Naive thymus-derived CD4-positive, alpha-beta T cell (primary cell): ENCODE results near the gene RGS6. TPM values are rescaled to one million over a fixed set of nuclear protein-coding genes. Genes with fewer than 3 reads are reported as not detected.

Experiments
- ATAC-seq: fragments of 150-1000 bp; cut with Tn5 transposase; 2 replicates; pipeline ENCODE4 v1.10.0; 2021; ENCODE audit warnings: mild to moderate bottlenecking, moderate library complexity
- CTCF ChIA-PET: fragments of 350-600 bp; sonication (Branson Sonifier 250); formaldehyde crosslinking; loops from one replicate; lab custom pipeline; 2021; ENCODE audit warnings: antibody characterized with exemption; lab: Charles Lee
- POLR2A ChIA-PET: fragments of 350-600 bp; sonication (Branson Sonifier 250); formaldehyde crosslinking; loops from one replicate; lab custom pipeline; 2021; ENCODE audit warnings: antibody characterized with exemption, inconsistent platforms; lab: Charles Lee
- DNase-seq, 9 donors: peaks; one replicate each; pipeline versions ENCODE4 v3.0.0 to v3.0.0-alpha.2; 2020 to 2022; ENCODE audit warnings: mixed read lengths in 1 of 9
- H3K27ac ChIP-seq: one replicate; pipeline ENCODE4 v1.7.0; 2013; ENCODE audit warnings: mild to moderate bottlenecking, low read depth, low read length, moderate library complexity
- H3K27me3 ChIP-seq, 2 donors: one replicate each; pipeline ENCODE4 v1.7.0; 2013; ENCODE audit warnings: low read length in 2 of 2, mild to moderate bottlenecking in 2 of 2, moderate library complexity in 2 of 2; ENCODE audit not compliant: control insufficient read depth in 2 of 2, insufficient read depth in 2 of 2
- H3K36me3 ChIP-seq, 3 experiments: 1 replicate in 2 of 3; 2 replicates in 1 of 3; pipeline ENCODE4 v1.7.0; 2013; ENCODE audit warnings: low read length in 3 of 3, mild to moderate bottlenecking in 3 of 3, moderate library complexity in 1 of 3; ENCODE audit not compliant: insufficient read depth in 3 of 3, control insufficient read depth in 2 of 3
- H3K4me1 ChIP-seq, 2 donors: one replicate each; pipeline ENCODE4 v1.7.0; 2013; ENCODE audit warnings: low read length in 2 of 2, mild to moderate bottlenecking in 2 of 2, moderate library complexity in 1 of 2; ENCODE audit not compliant: control insufficient read depth in 2 of 2, insufficient read depth in 2 of 2
- H3K4me3 ChIP-seq: 2 replicates; pipeline ENCODE4 v1.7.0; 2013; ENCODE audit warnings: mild to moderate bottlenecking, low read length
- H3K9me3 ChIP-seq, 3 experiments: 1 replicate in 2 of 3; 2 replicates in 1 of 3; pipeline ENCODE4 v1.7.0; 2013; ENCODE audit warnings: low read length in 3 of 3; ENCODE audit not compliant: control insufficient read depth in 2 of 3
- H3K27ac Mint-ChIP-seq, 9 donors: one replicate each; pipeline ENCODE4 v1.8.0; 2020 to 2022; ENCODE audit warnings: mixed read lengths in 9 of 9, mild to moderate bottlenecking in 8 of 9, moderate library complexity in 5 of 9, inconsistent platforms in 2 of 9
- H3K27me3 Mint-ChIP-seq, 5 donors: one replicate each; pipeline ENCODE4 v1.8.0; 2021 to 2022; ENCODE audit warnings: mixed read lengths in 5 of 5, mild to moderate bottlenecking in 1 of 5
- H3K36me3 Mint-ChIP-seq, 5 donors: one replicate each; pipeline ENCODE4 v1.8.0; 2020 to 2022; ENCODE audit warnings: mixed read lengths in 5 of 5, mild to moderate bottlenecking in 3 of 5, inconsistent platforms in 1 of 5
- H3K4me1 Mint-ChIP-seq, 7 donors: one replicate each; pipeline ENCODE4 v1.8.0; 2020 to 2022; ENCODE audit warnings: mixed read lengths in 7 of 7, mild to moderate bottlenecking in 3 of 7, inconsistent platforms in 1 of 7
- H3K4me3 Mint-ChIP-seq, 10 donors: one replicate each; pipeline ENCODE4 v1.8.0; 2020 to 2022; ENCODE audit warnings: mild to moderate bottlenecking in 10 of 10, mixed read lengths in 10 of 10, moderate library complexity in 6 of 10, inconsistent platforms in 2 of 10
- H3K9me3 Mint-ChIP-seq, 11 donors: one replicate each; pipeline ENCODE4 v1.8.0; 2020 to 2022; ENCODE audit warnings: mixed read lengths in 11 of 11, mild to moderate bottlenecking in 4 of 11, inconsistent platforms in 1 of 11, moderate library complexity in 1 of 11
- intact Hi-C, 2 donors: fragments of 100-400 bp; cut with micrococcal nuclease; formaldehyde crosslinking; loops; one replicate each; pipeline ENCODE4 v1.15.1; 2023
- polyA plus RNA-seq, 2 donors: library from polyadenylated mRNA; unstranded; fragments of 300-500 nt; fragmentation: Illumina TruSeq; gene quantifications; one replicate each; pipeline ENCODE4 v1.2.3, GENCODE V29; 2021
- total RNA-seq, 6 experiments: library from RNA in 5 of 6; stranded (reverse) in 5 of 6; gene quantifications; 1 replicate in 5 of 6; 2 replicates in 1 of 6; pipeline ENCODE4 v1.2.3 and lab custom pipeline; 2021 to 2026

The RGS6 gene
- total and polyA plus RNA-seq, 7 experiments from 2014 or later: 0.29 to 0.97 TPM; not detected in 5

- Mint-ChIP-seq H3K9me3 (peaks cover 0 to 7% (median 0%) of the 10 kb centered on the region in 11 donors), H3K4me3 (no peak overlapping the region), H3K27ac (no peak overlapping the region), H3K36me3 (no peaks in the 10 kb centered on the region), H3K27me3 (peaks cover 14 to 29% (median 22%) of the 10 kb centered on the region in 5 donors), H3K4me1 (peaks cover 0 to 5% (median 0%) of the 10 kb centered on the region in 7 donors)
- ChIA-PET POLR2A (no interaction called here), CTCF (no interaction called here)
- no peaks in the 10 kb centered on the region for H3K9me3 ChIP-seq
- ATAC-seq (no peak), DNase-seq (no peak)
- no peaks in the 10 kb centered on the region for H3K36me3 ChIP-seq
- intact Hi-C loops: no loop called here
- no peak overlapping the region for H3K27ac ChIP-seq
- no peaks in the 10 kb centered on the region for H3K4me1 ChIP-seq
- H3K27me3 ChIP-seq: no peaks in the 10 kb centered on the region
- H3K4me3 ChIP-seq: no peak overlapping the region
These were observed 191.9 kb downstream of the RGS6 start for GRCh38 chr14:72124171-72124570.

GRCh38 chr14:72126091-72126490 lies 193.9 kb downstream of the RGS6 start:
- no peaks in the 10 kb centered on the region for H3K27me3 ChIP-seq
- DNase-seq (no peak), ATAC-seq (no peak)
- Mint-ChIP-seq H3K4me3 (no peak overlapping the region), H3K27me3 (peaks cover 12 to 40% (median 28%) of the 10 kb centered on the region in 5 donors), H3K9me3 (peaks cover 0 to 7% (median 0%) of the 10 kb centered on the region in 11 donors), H3K4me1 (peaks cover 0 to 5% (median 0%) of the 10 kb centered on the region in 7 donors), H3K36me3 (no peaks in the 10 kb centered on the region), H3K27ac (no peak overlapping the region)
- CTCF ChIA-PET: no interaction called here
- H3K9me3 ChIP-seq: no peaks in the 10 kb centered on the region
- H3K4me1 ChIP-seq: no peaks in the 10 kb centered on the region
- no peak overlapping the region for H3K4me3 ChIP-seq
- no peak overlapping the region for H3K27ac ChIP-seq
- no peaks in the 10 kb centered on the region for H3K36me3 ChIP-seq
- intact Hi-C loops: no loop called here
- POLR2A ChIA-PET: no interaction called here

GRCh38 chr14:72126561-72126960 lies 194.3 kb downstream of the RGS6 start:
- H3K9me3 Mint-ChIP-seq: peaks cover 0 to 7% (median 0%) of the 10 kb centered on the region in 11 donors
- H3K27me3 Mint-ChIP-seq: peaks cover 14 to 38% (median 28%) of the 10 kb centered on the region in 5 donors
- ATAC-seq: no peak
- Histone ChIP-seq H3K4me1 (no peaks in the 10 kb centered on the region), H3K9me3 (no peaks in the 10 kb centered on the region), H3K36me3 (no peaks in the 10 kb centered on the region), H3K27me3 (no peaks in the 10 kb centered on the region), H3K4me3 (no peak overlapping the region), H3K27ac (no peak overlapping the region)
- no peak overlapping the region for H3K4me3 Mint-ChIP-seq
- no peaks in the 10 kb centered on the region for H3K36me3 Mint-ChIP-seq
- POLR2A ChIA-PET: no interaction called here
- CTCF ChIA-PET: no interaction called here
- peaks cover 0 to 5% (median 0%) of the 10 kb centered on the region in 7 donors for H3K4me1 Mint-ChIP-seq
- intact Hi-C loops: no loop called here
- H3K27ac Mint-ChIP-seq: no peak overlapping the region
- no peak for DNase-seq

- Mint-ChIP-seq H3K4me1 (peaks cover 0 to 5% (median 0%) of the 10 kb centered on the region in 7 donors), H3K27ac (no peak overlapping the region), H3K36me3 (no peaks in the 10 kb centered on the region), H3K27me3 (peaks cover 21 to 45% (median 37%) of the 10 kb centered on the region in 5 donors), H3K4me3 (no peak overlapping the region), H3K9me3 (peaks cover 0 to 7% (median 0%) of the 10 kb centered on the region in 11 donors)
- ChIA-PET CTCF (no interaction called here), POLR2A (no interaction called here)
- ATAC-seq (no peak), DNase-seq (no peak)
- H3K36me3 ChIP-seq: no peaks in the 10 kb centered on the region
- no peak overlapping the region for H3K27ac ChIP-seq
- intact Hi-C loops: no loop called here
- H3K4me3 ChIP-seq: no peak overlapping the region
- no peaks in the 10 kb centered on the region for H3K9me3 ChIP-seq
- no peaks in the 10 kb centered on the region for H3K27me3 ChIP-seq
- H3K4me1 ChIP-seq: no peaks in the 10 kb centered on the region
These were observed 196.4 kb downstream of the RGS6 start for GRCh38 chr14:72128629-72129028.

DNA sequence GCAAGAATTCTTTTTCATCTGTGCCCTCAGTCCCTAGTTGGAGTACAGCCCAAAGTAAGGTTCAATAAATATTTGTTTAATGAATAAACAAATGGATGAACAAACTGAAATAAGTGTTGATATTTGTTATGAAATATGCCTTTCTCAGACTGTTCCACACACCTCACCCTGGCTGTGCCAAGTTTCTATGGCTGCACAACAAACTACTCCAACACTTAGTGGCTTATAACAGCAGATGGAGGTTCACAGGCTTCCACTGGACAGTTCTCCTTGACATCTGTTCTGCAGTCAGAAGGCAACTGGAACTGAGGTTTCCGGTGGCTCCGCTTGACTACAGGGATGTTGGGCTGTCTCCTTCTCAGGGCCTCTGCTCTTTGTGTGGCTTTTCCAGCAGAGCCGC lies 197.1 kb downstream of the RGS6 start:
- ATAC-seq: no peak
- Mint-ChIP-seq H3K4me3 (no peak overlapping the region), H3K27me3 (peaks cover 28 to 47% (median 43%) of the 10 kb centered on the region in 5 donors), H3K4me1 (peaks cover 0 to 5% (median 0%) of the 10 kb centered on the region in 7 donors), H3K36me3 (no peaks in the 10 kb centered on the region), H3K27ac (no peak overlapping the region), H3K9me3 (peaks cover 0 to 7% (median 0%) of the 10 kb centered on the region in 11 donors)
- H3K9me3 ChIP-seq: no peaks in the 10 kb centered on the region
- H3K27me3 ChIP-seq: no peaks in the 10 kb centered on the region
- CTCF ChIA-PET: no interaction called here
- DNase-seq: no peak
- H3K36me3 ChIP-seq: no peaks in the 10 kb centered on the region
- no peak overlapping the region for H3K4me3 ChIP-seq
- intact Hi-C loops: no loop called here
- no peaks in the 10 kb centered on the region for H3K4me1 ChIP-seq
- H3K27ac ChIP-seq: no peak overlapping the region
- POLR2A ChIA-PET: interaction anchor here (0.5 kb wide), 1 partner anchor 195 kb away, joined by 3 read pairs; no protein-coding TSS in a partner anchor

DNA sequence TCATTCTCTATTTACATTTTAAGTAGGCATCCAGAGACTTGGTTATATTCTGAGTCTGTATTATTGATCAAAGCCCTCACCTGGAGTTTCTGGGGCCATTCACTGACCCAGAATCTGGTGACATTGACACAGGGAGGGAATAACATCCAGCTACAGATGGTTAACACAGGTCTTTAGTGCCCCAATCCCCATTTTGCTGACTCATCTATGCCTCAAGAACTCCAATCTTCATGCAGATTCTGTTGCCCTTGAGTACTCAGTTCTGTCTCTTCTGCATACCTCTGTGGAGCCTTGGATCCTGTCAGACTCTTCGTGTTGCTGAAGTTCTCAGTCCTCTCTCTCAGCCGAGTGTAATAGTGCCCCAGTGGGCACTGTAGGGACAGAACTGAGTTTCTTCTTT lies 208.9 kb downstream of the RGS6 start:
- ChIA-PET POLR2A (no interaction called here), CTCF (no interaction called here)
- ATAC-seq (no peak), DNase-seq (no peak)
- peaks cover 10 to 29% (median 14%) of the 10 kb centered on the region in 5 donors for H3K27me3 Mint-ChIP-seq
- intact Hi-C loops: no loop called here
- Histone ChIP-seq H3K27me3 (no peaks in the 10 kb centered on the region), H3K27ac (no peak overlapping the region), H3K9me3 (no peaks in the 10 kb centered on the region), H3K36me3 (no peaks in the 10 kb centered on the region), H3K4me1 (no peaks in the 10 kb centered on the region), H3K4me3 (no peak overlapping the region)
- no peak overlapping the region for H3K4me3 Mint-ChIP-seq
- no peak overlapping the region for H3K27ac Mint-ChIP-seq
- no peaks in the 10 kb centered on the region for H3K36me3 Mint-ChIP-seq
- H3K9me3 Mint-ChIP-seq: peaks cover 0 to 3% (median 0%) of the 10 kb centered on the region in 11 donors
- no peaks in the 10 kb centered on the region for H3K4me1 Mint-ChIP-seq

- intact Hi-C loops: no loop called here
These were observed 210.1 kb downstream of the RGS6 start for GRCh38 chr14:72142328-72142727.

More at GRCh38 chr14:72142328-72142727, 210.1 kb downstream of the RGS6 start:
- H3K36me3 ChIP-seq: no peaks in the 10 kb centered on the region
- H3K4me1 Mint-ChIP-seq: no peaks in the 10 kb centered on the region
- H3K27ac ChIP-seq: no peak overlapping the region
- CTCF ChIA-PET: no interaction called here
- H3K27me3 Mint-ChIP-seq: peaks cover 15 to 41% (median 21%) of the 10 kb centered on the region in 5 donors
- POLR2A ChIA-PET: no interaction called here
- H3K27me3 ChIP-seq: no peaks in the 10 kb centered on the region
- no peak for DNase-seq
- no peaks in the 10 kb centered on the region for H3K4me1 ChIP-seq
- no peaks in the 10 kb centered on the region for H3K9me3 ChIP-seq
- ATAC-seq: no peak
- no peak overlapping the region for H3K27ac Mint-ChIP-seq
- H3K4me3 ChIP-seq: no peak overlapping the region
- no peak overlapping the region for H3K4me3 Mint-ChIP-seq
- H3K36me3 Mint-ChIP-seq: no peaks in the 10 kb centered on the region
- peaks cover 0 to 4% (median 0%) of the 10 kb centered on the region in 11 donors for H3K9me3 Mint-ChIP-seq
